ENCODE measurements around the gene LIN54.

- TF ChIP-seq, protein P1, sequence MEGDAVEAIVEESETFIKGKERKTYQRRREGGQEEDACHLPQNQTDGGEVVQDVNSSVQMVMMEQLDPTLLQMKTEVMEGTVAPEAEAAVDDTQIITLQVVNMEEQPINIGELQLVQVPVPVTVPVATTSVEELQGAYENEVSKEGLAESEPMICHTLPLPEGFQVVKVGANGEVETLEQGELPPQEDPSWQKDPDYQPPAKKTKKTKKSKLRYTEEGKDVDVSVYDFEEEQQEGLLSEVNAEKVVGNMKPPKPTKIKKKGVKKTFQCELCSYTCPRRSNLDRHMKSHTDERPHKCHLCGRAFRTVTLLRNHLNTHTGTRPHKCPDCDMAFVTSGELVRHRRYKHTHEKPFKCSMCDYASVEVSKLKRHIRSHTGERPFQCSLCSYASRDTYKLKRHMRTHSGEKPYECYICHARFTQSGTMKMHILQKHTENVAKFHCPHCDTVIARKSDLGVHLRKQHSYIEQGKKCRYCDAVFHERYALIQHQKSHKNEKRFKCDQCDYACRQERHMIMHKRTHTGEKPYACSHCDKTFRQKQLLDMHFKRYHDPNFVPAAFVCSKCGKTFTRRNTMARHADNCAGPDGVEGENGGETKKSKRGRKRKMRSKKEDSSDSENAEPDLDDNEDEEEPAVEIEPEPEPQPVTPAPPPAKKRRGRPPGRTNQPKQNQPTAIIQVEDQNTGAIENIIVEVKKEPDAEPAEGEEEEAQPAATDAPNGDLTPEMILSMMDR (IDR thresholded peaks at IDR 0.05): no peak
- no peak for TF ChIP-seq POLR2A (IDR thresholded peaks at IDR 0.05)
Observed at GRCh38 chr4:83012200-83012686, 1.6 kb upstream of the LIN54 start.
